HAP-1 (cell line): ENCODE data around the gene ZNF138.
A peak's percentile ranks its signal among the peaks of the same experiment; 100 is the strongest.
"Not testable (repeated sequence)": the region's sequence is repeated elsewhere in the genome, so short reads cannot be mapped to it uniquely, and the experiment has no call there.

ENCODE experiments used
- DNase-seq, 2 experiments: peaks; one replicate each; pipeline ENCODE4 v3.0.0-alpha.2; 2016 to 2020; ENCODE audit warnings: low spot score in 2 of 2
- H3K27me3 ChIP-seq: fragments of 250-450 bp; sonication (Bioruptor Pico); 2 replicates; pipeline ENCODE4 v1.5.1; 2020; ENCODE audit warnings: low read depth, mild to moderate bottlenecking, moderate library complexity
- H3K36me3 ChIP-seq: fragments of 250-450 bp; sonication (Bioruptor Pico); replicated peaks from 2 replicates; pipeline ENCODE4 v1.5.1; 2020; ENCODE audit warnings: mild to moderate bottlenecking
- H3K4me1 ChIP-seq: fragments of 250-450 bp; sonication (Bioruptor Pico); 2 replicates; pipeline ENCODE4 v1.5.1; 2020; ENCODE audit warnings: mild to moderate bottlenecking
- H3K4me3 ChIP-seq: fragments of 250-450 bp; sonication (Bioruptor Pico); 2 replicates; pipeline ENCODE4 v1.5.1; 2020; ENCODE audit warnings: mild to moderate bottlenecking, moderate library complexity
- H3K9me3 ChIP-seq: fragments of 250-450 bp; sonication (Bioruptor Pico); 2 replicates; pipeline ENCODE4 v1.5.1; 2020; ENCODE audit warnings: mild to moderate bottlenecking, moderate library complexity
- in situ Hi-C: fragments of 300-500 bp; cut with MboI; formaldehyde crosslinking; loops from 3 replicates; pipeline ENCODE4 v1.14.3; 2020; ENCODE audit warnings: low sequenced_read_pairs, inconsistent platforms, mixed read lengths

ZNF138 gene

GRCh38 chr7:64794171-64794844 is at the start of gene ZNF138:
Gene ZNF138, plus strand, starts transcription at chr7:64794428. Its CDS starts 141 bp downstream, at chr7:64794569.
- Histone ChIP-seq H3K4me3 (peak within 1 kb of the TSS; percentile 81), H3K27me3 (no peaks in the 10 kb centered on the region), H3K9me3 (no peaks in the 10 kb centered on the region), H3K4me1 (no peaks in the 10 kb centered on the region), H3K36me3 (peaks cover 29% of the 10 kb centered on the region)
- DNase-seq, result peak; percentile 94 to 97
- in situ Hi-C loops, result no loop called here

- Histone ChIP-seq H3K36me3 (no peaks in the 10 kb centered on the region), H3K27me3 (no peaks in the 10 kb centered on the region), H3K4me1 (no peaks in the 10 kb centered on the region), H3K4me3 (no peak overlapping the region), H3K9me3 (no peaks in the 10 kb centered on the region)
- no peak for DNase-seq
- in situ Hi-C loops, result no loop called here
Observed at GRCh38 chr7:64744680-64745079, 49.5 kb upstream of the ZNF138 start.

- no peak for DNase-seq
- no peaks in the 10 kb centered on the region for H3K27me3 ChIP-seq
- H3K9me3 ChIP-seq, result no peaks in the 10 kb centered on the region
- no peak overlapping the region for H3K4me3 ChIP-seq
- H3K4me1 ChIP-seq, result no peaks in the 10 kb centered on the region
- in situ Hi-C loops, result no loop called here
- H3K36me3 ChIP-seq, result no peaks in the 10 kb centered on the region
Observed at GRCh38 chr7:64747802-64748201, 46.4 kb upstream of the ZNF138 start.

- no peaks in the 10 kb centered on the region for H3K36me3 ChIP-seq
- no peaks in the 10 kb centered on the region for H3K9me3 ChIP-seq
- DNase-seq, result no peak
- H3K4me1 ChIP-seq, result no peaks in the 10 kb centered on the region
- in situ Hi-C loops, result no loop called here
- no peaks in the 10 kb centered on the region for H3K27me3 ChIP-seq
- no peak overlapping the region for H3K4me3 ChIP-seq
Observed at GRCh38 chr7:64753032-64753431, 41.2 kb upstream of the ZNF138 start.

GRCh38 chr7:64755865-64756264 is 38.4 kb upstream of the ZNF138 start:
- Histone ChIP-seq H3K36me3 (no peaks in the 10 kb centered on the region), H3K9me3 (no peaks in the 10 kb centered on the region), H3K27me3 (no peaks in the 10 kb centered on the region), H3K4me1 (no peaks in the 10 kb centered on the region), H3K4me3 (no peak overlapping the region)
- DNase-seq, result no peak
- in situ Hi-C loops, result no loop called here

- no peaks in the 10 kb centered on the region for H3K27me3 ChIP-seq
- no peaks in the 10 kb centered on the region for H3K4me1 ChIP-seq
- H3K4me3 ChIP-seq, result no peak overlapping the region
- in situ Hi-C loops, result no loop called here
- DNase-seq, result no peak
- no peaks in the 10 kb centered on the region for H3K9me3 ChIP-seq
- no peaks in the 10 kb centered on the region for H3K36me3 ChIP-seq
Observed at GRCh38 chr7:64758151-64758550, 36.1 kb upstream of the ZNF138 start.

- in situ Hi-C loops, result no loop called here
- no peak for DNase-seq
Observed at GRCh38 chr7:64768824-64769223, 25.4 kb upstream of the ZNF138 start.

GRCh38 chr7:64774204-64774842 is 19.9 kb upstream of the ZNF138 start:
- Histone ChIP-seq H3K36me3 (no peaks in the 10 kb centered on the region), H3K9me3 (no peaks in the 10 kb centered on the region), H3K27me3 (no peaks in the 10 kb centered on the region), H3K4me1 (no peaks in the 10 kb centered on the region), H3K4me3 (no peak overlapping the region)
- in situ Hi-C loops, result no loop called here
- no peak for DNase-seq

More at GRCh38 chr7:64768824-64769223, 25.4 kb upstream of the ZNF138 start:
- no peaks in the 10 kb centered on the region for H3K36me3 ChIP-seq
- no peaks in the 10 kb centered on the region for H3K4me1 ChIP-seq
- no peak overlapping the region for H3K4me3 ChIP-seq
- no peaks in the 10 kb centered on the region for H3K27me3 ChIP-seq
- H3K9me3 ChIP-seq, result no peaks in the 10 kb centered on the region

- H3K36me3 ChIP-seq, result no peaks in the 10 kb centered on the region
- DNase-seq, result no peak
- H3K4me3 ChIP-seq, result no peak overlapping the region
- no peaks in the 10 kb centered on the region for H3K9me3 ChIP-seq
- H3K27me3 ChIP-seq, result no peaks in the 10 kb centered on the region
- in situ Hi-C loops, result no loop called here
- no peaks in the 10 kb centered on the region for H3K4me1 ChIP-seq
Observed at GRCh38 chr7:64775289-64775688, 18.9 kb upstream of the ZNF138 start.

- in situ Hi-C loops, H3K36me3 ChIP-seq, DNase-seq, H3K9me3 ChIP-seq, H3K4me1 ChIP-seq, H3K4me3 ChIP-seq, H3K27me3 ChIP-seq: not testable (repeated sequence)
Observed at GRCh38 chr7:64784842-64785241, 9.4 kb upstream of the ZNF138 start.

- H3K27me3 ChIP-seq, result no peaks in the 10 kb centered on the region
- no peaks in the 10 kb centered on the region for H3K9me3 ChIP-seq
- H3K4me3 ChIP-seq, result no peak overlapping the region
- in situ Hi-C loops, result no loop called here
- H3K4me1 ChIP-seq, result no peaks in the 10 kb centered on the region
- no peak for DNase-seq
- H3K36me3 ChIP-seq, result no peaks in the 10 kb centered on the region
Observed at GRCh38 chr7:64787295-64787694, 6.9 kb upstream of the ZNF138 start.

GRCh38 chr7:64789241-64789640 is 5.0 kb upstream of the ZNF138 start:
- in situ Hi-C loops, H3K9me3 ChIP-seq, H3K4me1 ChIP-seq, H3K4me3 ChIP-seq, H3K27me3 ChIP-seq, DNase-seq, H3K36me3 ChIP-seq: not testable (repeated sequence)

- H3K4me3 ChIP-seq, result no peak overlapping the region
- no peaks in the 10 kb centered on the region for H3K27me3 ChIP-seq
- H3K36me3 ChIP-seq, result peaks cover 22% of the 10 kb centered on the region
- in situ Hi-C loops, result no loop called here
- H3K4me1 ChIP-seq, result no peaks in the 10 kb centered on the region
- H3K9me3 ChIP-seq, result no peaks in the 10 kb centered on the region
- DNase-seq, result no peak
Observed at GRCh38 chr7:64793106-64793755, 997 bp upstream of the ZNF138 start.

- in situ Hi-C loops, result no loop called here
- peak overlapping the region; percentile 81 for H3K4me3 ChIP-seq
- no peaks in the 10 kb centered on the region; the same call in 1 of the 2 replicates for H3K4me1 ChIP-seq
- no peak for DNase-seq
- peaks cover 38% of the 10 kb centered on the region for H3K36me3 ChIP-seq
- no peaks in the 10 kb centered on the region for H3K9me3 ChIP-seq
- no peaks in the 10 kb centered on the region for H3K27me3 ChIP-seq
Observed at GRCh38 chr7:64795176-64795575, 948 bp downstream of the ZNF138 start.
